ENCODE results near the gene ATP9A.
A peak's percentile ranks its signal among the peaks of the same experiment; 100 is the strongest.

DNA sequence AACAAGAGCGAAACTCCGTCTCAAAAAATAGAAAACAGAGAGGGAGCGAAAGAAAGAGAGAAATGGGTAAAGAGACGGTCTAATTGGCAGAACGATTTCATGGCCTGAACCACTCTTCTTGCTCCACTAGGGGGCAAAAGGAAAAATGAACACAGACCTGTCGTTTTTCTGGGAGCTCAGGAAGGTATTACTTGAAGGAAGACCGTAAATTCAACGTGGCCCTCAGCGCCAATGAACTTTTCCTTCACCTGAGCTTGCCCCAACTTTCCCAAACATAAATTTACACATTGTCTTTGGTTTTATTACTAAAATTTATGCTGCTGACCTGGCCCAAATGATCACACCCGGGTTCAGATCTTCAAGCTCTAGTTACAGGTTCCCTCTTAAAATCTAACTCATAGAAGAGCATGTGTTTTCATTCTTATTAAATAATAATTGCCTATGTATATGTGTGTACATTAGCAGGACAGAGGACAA is 67.3 kb downstream of the ATP9A start:
- TF ChIP-seq, protein P1, sequence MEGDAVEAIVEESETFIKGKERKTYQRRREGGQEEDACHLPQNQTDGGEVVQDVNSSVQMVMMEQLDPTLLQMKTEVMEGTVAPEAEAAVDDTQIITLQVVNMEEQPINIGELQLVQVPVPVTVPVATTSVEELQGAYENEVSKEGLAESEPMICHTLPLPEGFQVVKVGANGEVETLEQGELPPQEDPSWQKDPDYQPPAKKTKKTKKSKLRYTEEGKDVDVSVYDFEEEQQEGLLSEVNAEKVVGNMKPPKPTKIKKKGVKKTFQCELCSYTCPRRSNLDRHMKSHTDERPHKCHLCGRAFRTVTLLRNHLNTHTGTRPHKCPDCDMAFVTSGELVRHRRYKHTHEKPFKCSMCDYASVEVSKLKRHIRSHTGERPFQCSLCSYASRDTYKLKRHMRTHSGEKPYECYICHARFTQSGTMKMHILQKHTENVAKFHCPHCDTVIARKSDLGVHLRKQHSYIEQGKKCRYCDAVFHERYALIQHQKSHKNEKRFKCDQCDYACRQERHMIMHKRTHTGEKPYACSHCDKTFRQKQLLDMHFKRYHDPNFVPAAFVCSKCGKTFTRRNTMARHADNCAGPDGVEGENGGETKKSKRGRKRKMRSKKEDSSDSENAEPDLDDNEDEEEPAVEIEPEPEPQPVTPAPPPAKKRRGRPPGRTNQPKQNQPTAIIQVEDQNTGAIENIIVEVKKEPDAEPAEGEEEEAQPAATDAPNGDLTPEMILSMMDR (IDR thresholded peaks at IDR 0.05; ENCODE audit: low read depth, low read length, poor library complexity, severe bottlenecking): peak; percentile 67
- no peak for TF ChIP-seq EZH2phosphoT487 (IDR thresholded peaks at IDR 0.05; ENCODE audit: borderline replicate concordance, low read length)

Measured in DOHH2 (cell line).